Fibroblast of skin of scalp (primary cell): ENCODE measurements around the gene ZNF32. TPM values are rescaled to one million over a fixed set of nuclear protein-coding genes. Genes with fewer than 3 reads are reported as not detected.

ENCODE experiments used
- DNase-seq: peaks from one replicate; pipeline ENCODE4 v3.0.0-alpha.2; 2013
- polyA plus RNA-seq, 2 experiments: library from polyadenylated mRNA; unstranded; fragments of 120-200 nt; gene quantifications; one replicate each; pipeline ENCODE4 v1.2.1, GENCODE V29; 2013; ENCODE audit not compliant: insufficient read length in 2 of 2

Gene ZNF32, protein sequence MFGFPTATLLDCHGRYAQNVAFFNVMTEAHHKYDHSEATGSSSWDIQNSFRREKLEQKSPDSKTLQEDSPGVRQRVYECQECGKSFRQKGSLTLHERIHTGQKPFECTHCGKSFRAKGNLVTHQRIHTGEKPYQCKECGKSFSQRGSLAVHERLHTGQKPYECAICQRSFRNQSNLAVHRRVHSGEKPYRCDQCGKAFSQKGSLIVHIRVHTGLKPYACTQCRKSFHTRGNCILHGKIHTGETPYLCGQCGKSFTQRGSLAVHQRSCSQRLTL
- 29.9 TPM for polyA plus RNA-seq (2013, experiment 1 of 2; ENCODE audit: insufficient read length)
- polyA plus RNA-seq (2013, experiment 2 of 2; ENCODE audit: insufficient read length), result 30.9 TPM

DNA sequence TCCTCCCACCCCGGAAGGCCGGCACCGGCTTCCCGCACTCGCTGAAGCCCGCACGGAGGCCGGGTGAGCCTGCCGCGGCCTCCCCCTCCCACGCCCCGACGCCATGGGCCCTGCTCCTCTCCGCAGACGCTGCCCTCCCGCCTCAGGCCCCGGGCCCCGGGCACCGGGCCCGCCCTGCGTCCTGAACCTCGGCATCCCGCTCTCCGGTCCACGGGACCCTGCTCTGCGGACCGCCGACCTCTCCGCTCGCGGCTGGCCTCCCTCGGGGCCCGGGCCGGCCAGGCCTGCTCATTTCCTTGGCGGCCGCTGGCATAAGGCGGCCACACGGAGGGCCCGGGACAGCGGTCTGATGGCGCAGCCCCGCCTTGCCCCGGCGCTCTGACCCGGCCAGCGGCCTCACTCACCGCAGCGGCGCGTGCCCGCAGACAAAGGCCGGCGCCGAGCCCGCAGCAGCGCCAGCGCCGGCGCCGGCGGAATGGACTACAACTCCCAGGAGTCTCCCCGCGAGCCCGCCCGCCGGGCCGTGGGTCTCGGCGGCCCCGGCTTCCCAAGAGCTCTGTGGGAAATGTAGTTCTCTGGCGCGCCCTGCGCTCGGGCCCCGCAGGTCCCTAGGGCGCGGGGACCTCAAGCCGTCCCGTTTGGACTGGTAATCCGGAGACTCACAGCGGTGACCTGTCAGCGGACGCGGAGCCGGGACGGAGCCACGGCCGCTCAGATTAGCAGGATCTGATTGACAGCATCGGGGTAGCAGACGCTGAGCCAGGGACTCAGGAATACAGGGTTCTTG, at the start of gene ZNF32:
Gene ZNF32, minus strand, starts transcription at position 484 of the 787 bp plus-strand sequence. CDS start 2,748 bp downstream, outside the sequence.
- DNase-seq, result peak; percentile 89

DNA sequence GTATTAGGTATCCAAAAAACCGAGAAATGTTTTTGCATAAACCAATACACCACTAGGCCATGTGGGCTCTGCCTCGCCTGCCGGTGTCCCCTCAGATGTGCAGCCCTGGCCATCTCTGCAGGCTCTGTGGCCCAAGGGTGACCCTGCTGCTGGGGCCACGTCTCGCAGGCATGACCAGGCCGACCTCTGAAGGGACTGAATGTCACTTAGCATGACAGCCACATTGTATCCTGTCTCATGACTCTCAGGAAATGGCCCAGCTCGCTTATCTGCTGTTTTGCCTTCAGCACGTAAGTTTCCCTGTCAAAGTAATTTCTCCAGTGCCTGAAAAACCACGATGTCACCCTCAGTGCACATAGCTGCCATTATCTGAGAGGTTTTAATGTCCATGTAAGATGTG, 49.5 kb upstream of the ZNF32 start:
- no peak for DNase-seq

DNA sequence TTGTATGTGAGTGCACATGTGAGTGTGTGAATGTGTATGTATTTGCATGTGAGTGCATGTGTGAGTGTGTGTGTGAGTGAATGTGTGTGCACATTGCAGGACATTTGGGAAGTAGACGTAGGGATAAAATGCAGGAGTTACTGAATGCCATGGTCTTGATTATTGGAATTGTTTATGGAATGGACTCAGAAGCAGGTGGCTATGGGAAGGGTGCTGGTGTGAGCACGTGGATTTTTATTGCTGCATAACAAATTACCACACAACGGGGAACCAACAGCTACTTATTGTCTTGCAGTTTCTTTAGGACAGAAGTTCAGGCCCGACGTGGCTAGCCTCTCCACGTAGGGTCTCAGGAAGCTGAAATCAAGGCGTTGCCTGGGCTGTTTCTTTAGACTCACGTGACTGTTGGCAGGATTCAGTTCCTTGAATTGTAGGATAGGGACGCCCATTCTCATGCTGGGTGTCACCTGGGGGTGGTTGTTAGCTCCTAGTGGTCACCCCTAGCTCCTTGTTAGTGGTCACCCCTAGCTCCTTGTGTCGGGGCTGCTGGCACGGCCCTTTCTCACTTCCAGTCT, 48.3 kb upstream of the ZNF32 start:
- no peak for DNase-seq

DNA sequence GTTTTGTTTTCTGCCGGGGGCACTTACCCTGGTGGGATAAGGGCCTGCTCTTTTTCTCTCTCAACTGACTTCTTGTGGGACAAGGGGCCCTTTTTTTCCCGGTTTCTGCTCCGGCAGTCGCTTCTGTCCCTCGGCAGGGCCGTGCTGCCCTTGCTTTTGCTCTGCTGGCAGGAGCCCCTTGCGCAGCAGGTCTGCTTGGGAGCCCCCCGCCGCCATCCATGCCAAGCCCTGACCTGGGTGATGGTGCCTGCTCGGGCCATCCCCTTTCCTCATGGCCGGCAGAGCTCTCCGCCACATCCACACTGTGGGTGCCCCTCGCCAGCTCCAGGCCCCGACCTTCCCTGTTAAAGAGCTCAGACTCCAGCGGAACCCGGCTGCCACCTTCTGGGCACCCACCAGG, 47.0 kb upstream of the ZNF32 start:
- no peak for DNase-seq

DNA sequence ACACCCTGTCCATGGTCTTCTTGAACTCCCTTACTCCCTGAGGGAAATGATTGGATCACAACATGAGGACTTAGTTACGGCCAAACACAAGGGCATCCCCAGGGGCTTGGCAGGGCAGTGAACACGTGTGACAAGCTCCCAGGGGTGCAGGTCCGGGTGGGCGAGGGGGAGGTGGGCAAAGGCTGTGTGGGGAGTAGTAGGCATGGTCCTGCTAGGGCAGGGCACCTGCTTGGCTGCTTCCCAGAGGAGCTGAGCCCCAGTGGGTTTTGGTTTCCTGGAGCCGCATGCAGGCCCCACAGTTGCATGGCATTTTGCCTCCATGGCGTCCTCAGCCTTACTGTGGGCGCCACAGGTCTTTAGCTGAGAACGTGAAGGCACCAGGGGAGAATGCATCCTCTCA, 46.6 kb upstream of the ZNF32 start:
- no peak for DNase-seq

DNA sequence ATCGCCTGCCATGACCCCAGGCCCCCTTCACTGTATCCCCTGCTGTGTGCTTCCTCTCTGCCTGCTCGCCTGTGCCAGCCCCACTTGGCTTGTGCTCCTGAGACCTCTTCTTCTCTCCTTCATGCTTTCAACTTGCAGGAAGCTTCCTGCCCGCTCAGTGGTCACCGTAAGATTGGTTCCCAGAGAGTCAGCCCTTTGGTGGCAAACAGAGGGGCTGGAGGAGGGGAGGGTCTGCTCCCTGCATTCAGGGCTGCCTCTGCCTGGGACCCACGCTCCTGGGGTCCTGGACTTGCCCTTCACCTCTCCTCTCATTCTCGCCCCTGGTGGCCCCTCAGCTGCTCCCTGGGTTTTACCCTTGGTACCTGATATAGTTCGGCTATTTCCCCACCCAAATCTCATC, 45.8 kb upstream of the ZNF32 start:
- no peak for DNase-seq

DNA sequence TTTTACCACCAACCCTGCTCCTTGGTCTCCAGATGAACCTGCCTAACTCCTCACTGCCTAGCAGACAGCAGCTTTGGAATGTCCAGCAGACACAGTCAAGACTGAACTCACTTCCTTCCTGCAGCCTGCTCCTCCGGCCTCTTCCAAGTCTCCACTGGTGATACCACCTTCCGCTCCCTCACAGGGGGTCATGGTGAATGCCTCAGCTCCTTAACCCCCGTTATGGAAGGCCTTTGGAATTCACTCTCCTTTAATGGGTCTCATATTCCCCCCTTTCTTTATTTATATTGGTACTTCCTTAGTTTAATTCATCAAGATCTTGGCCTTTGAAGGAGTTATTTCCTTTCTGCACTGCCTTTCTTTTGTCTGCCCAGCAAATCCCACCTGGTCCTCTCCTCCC, 44.9 kb upstream of the ZNF32 start:
- DNase-seq, result peak; percentile 54

DNA sequence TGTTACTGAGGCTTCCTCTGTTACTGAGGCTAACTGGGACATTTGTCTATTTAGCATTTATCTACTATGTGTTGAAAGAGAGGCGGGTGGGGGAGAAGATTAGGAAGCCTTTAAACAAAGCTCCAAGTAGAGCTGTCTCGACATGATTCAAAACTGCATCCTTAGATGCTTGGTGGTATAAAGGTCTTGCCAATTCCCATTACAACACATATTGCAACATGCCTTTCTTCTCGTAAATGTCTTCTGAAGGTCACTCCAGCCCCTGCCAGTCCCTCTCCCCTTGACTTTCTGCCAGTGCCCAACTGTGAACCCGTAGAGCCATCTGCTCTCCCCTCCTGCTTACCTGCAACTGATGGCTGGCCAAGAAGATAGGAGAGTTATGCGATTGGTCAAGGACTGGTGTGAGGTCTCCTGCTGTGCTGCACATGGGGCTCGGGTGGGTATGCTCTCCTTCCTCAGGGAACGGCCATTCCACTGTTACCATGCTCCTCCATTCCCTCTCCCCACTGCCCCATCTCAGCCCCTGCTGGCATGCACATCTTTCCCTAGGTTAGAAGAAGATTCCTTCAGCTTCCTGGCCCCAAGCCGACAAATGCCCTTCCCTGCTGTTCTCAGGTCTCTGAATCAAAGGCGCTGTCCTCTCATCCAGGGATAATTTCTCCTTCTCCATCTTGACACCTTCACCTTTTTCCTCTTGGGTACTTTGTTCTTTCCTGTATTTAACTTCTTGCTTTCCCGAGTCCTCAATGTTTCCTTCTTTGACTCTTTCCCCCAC, 43.6 kb upstream of the ZNF32 start:
- DNase-seq, result peak; percentile 47

DNA sequence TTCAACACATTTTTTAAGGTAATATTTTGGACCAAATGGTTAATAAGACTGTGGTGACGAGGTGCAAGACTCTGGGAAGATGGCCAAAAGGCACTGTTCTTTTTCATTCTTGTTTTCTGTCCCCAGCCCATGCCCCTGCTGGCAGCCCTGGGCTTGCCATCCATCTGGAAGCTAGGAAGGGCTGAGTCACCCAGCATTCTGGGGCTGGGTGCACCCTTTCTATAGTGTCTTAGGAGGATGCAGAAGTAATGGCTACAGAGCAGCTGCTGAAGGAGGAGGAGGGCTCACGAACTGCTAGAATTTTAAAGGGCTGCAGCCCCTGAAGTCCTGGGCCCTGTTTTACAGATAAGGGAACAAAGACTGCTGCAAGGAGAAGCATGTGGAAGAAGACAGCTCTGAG, 42.8 kb upstream of the ZNF32 start:
- DNase-seq, result peak; percentile 72

DNA sequence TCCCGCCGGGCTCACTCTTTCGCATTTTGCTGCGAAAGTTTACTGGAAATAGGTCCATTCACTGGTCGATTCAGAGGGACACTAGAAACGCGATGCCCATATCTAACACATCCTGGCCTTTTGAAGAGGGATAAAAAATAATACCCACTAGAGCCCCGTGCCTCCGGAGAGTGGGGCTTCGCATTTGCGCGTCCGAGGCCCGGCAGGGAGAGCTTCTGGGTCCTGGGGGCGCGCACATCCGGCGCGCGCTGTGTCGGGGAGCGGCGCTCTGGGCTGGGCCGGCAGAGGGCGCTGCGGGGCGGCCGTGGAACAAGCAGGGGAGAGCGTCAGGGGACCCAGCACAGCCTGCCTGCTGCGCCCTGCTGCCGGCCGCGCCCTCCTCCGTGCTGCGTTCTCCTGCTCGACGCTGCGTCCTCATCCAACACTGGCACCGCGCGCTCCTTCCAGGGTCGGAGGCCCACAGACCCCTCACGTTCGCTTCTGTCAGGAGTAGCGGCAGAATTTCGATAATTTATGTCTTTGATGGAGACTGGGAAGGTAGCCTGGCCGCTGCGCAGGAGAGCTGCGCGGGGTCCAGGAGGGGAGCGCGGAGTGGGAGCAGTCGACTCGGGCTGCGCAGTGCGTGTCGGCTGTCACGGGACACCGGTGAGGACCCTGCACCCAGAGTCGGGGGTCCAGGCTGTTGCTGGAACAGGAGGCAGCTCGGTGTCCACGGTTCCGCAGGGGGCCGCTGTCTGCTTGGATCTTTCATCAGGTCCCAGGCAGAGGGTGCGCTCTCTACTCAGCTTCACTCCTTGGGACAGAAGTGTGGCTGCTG, 41.5 kb upstream of the ZNF32 start:
- peak; percentile 82 for DNase-seq

DNA sequence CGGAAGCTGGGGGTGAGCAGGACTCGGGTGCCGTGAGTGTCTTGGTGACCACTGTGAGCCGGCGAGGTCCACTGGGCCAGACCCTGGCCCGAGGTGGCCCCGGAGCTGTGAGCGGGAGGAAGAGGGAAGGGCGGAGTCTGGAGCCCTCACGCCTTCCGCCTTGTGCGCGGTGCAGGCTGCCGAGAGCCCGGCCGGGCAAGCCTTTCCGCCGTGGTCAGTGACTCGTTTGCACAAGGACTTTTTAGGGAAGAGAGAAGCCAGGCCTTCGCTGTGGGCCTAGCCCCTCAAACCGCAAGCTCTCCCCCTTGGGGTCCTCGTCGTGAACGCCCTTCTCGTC, 40.9 kb upstream of the ZNF32 start:
- peak; percentile 41 for DNase-seq

DNA sequence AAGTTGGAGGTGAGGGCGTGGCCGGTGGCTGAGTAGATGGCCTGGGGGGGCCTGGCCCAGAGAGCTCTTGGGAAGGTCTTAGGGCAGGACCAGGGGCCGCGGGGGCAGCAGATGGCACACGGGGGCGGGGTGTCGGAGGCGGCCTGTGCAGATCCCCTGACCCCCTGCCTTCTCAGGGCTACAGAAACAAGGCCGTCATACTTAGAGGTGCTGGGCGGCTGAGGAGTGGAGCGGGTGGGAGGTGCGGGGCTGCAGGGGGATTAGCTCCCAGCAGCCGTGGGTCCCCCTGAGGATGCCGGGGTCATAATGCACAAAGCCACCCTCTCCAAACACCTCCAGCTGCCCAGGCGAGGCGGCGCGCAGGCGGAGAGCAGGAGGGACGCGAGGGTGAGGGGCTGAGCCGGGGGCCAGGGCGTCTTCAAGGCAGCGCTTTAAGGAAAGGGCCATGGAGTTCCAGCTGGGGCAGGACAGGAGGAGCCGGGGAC, 40.4 kb upstream of the ZNF32 start:
- no peak for DNase-seq

DNA sequence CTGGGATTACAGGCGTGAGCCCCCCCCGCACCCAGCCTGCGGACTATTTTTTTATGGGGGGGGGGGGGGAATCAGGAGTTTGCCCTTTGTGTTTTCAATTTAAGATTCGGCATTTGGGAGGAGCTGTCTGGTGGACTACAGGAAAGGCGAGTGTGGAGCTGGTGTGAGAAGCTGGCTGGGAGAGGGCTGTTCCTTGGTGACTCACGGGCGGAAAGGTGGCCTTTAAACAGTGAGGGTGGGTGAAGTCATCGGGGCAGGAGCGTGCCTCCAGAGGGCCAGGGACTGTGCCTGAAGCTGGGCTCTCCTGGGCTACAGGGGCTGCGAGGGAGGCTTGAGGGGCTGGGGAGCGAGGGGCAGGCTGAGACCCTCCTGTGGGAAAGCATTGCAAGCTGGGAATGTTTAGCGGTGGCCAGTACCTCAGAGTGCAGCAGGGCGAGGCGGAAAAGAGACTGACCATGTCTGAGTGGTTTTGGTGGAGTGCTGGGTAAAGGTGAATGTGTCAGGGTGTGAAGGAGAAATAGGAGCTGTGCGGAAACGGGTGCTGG, 39.7 kb upstream of the ZNF32 start:
- no peak for DNase-seq

DNA sequence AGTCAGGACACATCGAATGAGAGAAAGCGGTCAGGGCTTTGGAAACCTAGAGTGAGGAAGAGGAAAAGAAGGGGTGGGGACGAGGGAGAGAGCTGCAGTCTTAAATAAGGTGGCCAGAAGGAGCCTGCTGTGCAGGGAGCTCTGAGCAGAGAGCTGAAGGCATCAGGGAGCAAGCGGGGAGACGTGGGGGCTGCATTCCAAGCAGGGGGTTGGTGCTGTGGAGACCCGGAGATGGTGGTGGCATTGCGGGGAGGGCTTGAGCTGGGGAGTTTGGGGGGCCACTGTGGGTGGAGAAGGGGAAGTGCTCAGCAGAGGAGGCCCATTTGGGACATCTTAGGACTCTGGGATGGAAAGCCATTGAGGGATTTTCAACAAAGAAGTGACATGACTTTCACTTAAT, 38.7 kb upstream of the ZNF32 start:
- DNase-seq, result no peak

DNA sequence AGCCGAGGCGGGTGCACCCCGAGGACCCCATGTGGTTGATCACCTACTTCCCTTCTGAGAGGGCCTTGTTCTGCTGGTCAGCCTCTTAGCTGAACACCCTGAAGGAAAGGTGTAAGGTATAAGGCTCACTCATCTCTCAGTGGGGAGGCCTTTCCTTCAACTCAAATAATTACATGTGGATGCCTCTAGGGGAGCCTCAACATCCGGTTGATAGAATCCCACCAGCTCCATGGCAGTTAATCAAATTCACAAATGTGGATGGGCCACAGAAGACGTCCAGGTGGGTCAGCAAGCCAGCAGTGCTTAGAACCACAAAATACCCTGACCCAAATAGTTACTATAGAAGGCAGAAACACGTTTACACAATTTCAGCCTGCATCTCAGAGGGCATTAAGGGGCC, 37.7 kb upstream of the ZNF32 start:
- DNase-seq, result no peak

DNA sequence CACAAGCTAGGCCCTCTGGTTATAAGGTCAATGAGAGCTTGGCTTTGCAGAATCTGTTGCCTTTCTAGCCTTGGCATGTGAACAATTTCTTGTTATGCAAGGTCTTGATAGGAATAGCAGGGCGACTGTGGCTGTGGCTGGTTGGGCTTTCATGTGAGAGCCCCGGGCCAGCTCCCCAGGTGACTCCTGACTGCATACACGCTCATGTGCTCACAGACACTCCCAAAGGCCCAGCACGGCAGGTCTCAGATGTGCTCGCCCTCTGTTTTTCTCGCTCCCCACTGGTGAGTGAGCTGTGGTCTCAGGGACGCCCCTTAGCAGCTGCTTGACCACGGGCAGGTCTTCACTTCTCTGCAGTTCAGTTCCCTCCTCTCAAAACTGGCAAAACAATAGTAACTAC, 37.1 kb upstream of the ZNF32 start:
- no peak for DNase-seq

DNA sequence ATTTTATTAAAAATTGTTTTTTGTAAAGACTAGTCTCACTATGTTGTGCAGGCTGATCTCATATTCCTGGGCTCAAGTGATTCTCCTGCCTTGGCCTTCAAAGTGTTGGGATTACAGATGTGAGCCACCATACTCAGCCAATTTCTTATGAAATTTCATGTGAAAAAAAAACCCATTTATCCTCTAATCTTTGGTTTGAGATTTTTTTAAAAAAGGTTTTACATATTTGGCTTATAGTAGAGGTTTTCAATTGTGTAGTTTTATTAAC, 35.5 kb upstream of the ZNF32 start:
- no peak for DNase-seq

DNA sequence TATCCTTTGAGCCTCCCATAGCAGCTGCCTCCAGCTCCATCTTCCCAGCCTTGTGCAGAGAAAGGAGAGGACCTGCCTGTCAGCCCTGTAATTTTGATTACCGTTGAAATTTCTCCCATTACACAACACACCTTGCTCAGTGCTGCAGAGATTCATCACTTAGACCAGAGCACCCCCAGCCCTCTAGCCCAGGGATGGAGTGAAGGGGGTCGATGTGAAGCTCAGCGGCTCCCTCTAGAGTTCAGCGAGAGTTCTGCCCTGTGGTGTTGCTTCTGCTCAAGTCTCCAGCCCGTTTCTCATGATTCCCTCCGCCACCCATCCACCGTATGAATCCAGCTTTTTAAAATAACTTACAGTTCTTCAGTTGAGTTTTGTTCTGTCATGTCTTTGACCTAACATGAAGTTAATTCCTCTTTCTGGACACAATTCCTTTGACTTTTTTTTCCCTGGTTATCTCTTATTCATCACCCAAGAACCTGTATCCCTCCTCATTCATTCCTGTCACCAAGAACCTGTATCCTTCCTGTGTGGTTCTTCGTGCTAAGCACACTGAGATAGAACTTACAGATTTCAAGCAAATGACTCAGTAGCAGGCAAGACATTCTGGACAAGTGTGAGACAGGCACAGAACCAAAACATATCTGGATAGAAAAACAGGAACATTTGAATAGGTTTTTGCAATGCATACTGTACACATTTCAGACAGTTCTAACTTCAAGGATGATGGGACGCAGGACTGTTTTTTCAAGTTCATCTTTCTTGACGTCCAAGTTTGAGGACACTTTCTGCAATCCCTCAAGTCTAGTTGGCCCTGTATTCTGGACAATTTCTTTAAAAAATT, 35.0 kb upstream of the ZNF32 start:
- no peak for DNase-seq

DNA sequence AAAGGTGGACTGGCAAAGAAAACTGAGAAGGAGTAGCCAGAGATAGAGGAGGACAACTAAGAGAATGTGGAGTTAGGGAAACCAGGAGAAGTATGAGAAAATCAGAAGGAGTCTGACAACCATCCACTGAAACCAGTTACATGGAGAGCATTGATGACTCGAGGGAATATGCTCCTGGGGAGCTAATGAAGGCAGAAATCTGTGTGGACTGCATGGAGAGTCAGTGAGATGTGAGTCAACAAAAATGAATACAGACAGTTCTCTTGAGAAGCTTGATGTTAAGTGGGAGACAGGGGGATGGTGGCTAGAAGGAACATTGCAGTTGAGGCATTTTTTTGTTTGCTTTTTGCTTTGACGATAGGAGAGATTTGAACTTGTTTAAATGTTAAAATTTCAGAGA, 34.3 kb upstream of the ZNF32 start:
- peak; percentile 70 for DNase-seq

DNA sequence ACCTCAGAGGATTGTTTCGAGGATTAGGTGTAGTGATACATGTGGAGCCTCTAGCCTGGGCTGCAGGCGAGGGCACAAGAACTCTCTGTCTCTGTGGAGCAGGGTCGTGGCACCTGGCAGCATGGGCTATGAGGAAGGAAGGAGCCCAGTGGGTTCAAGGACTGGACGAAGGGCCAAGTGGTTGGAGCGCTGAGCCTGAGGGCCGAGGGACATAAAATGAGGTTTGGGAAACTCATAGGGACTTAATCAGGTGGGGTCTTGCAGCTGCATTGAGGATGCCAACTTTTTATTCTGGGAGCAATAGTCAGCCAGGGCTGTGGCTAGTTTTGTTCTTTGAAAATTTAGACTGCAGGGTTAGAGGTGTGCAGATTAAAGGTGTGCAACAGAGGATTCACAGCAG, 33.0 kb upstream of the ZNF32 start:
- DNase-seq, result no peak

DNA sequence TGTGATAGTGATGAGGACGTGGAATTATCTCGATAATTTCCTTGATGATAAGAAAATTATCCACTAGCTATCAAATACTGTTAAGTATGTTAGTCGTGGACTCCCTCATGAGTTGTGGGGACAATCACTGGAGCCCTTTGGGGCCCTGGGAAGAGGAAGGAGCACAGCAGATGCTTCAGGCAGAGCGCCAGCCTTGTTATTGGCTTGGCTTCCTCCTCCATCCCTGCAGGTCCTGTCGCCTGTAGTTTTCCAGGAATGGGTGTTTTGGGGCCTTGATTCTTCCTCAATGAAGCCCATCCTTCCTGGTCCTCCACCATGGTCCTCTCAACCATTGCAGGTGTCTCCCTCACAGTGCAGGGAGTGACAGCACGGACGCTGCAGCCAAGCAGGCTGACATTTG, 32.5 kb upstream of the ZNF32 start:
- no peak for DNase-seq
